H1 (cell line): ENCODE results near the gene TEX9. TPM values are rescaled to one million over a fixed set of nuclear protein-coding genes. Genes with fewer than 3 reads are reported as not detected.

Experiments
- CTCF ChIA-PET: fragments of 300-600 bp; sonication (Branson Sonifier 250); formaldehyde crosslinking; loops from one replicate; lab custom pipeline; 2021; ENCODE audit not compliant: partially characterized antibody; lab: Charles Lee
- POLR2A ChIA-PET: fragments of 300-600 bp; sonication (Branson Sonifier 250); formaldehyde crosslinking; loops from one replicate; lab custom pipeline; 2021; ENCODE audit warnings: inconsistent platforms; ENCODE audit not compliant: partially characterized antibody; lab: Charles Lee
- DNase-seq, 2 experiments: peaks; one replicate each; pipeline versions ENCODE4 v3.0.0 to v3.0.0-alpha.2; 2010 to 2022; ENCODE audit warnings: low spot score in 2 of 2, low read depth in 1 of 2, mixed read lengths in 1 of 2
- FAIRE-seq: peaks from 2 replicates; lab custom pipeline; 2011; peaks lifted over from hg19 to GRCh38; lab: Jason Lieb, UNC
- H2AFZ ChIP-seq: 2 replicates; pipeline ENCODE4 v1.8.1; 2012; ENCODE audit warnings: low read length, inconsistent platforms
- H2AK5ac ChIP-seq: 2 replicates; pipeline ENCODE4 v1.6.1; 2013; ENCODE audit warnings: low read depth, low read length
- H2BK120ac ChIP-seq: replicated peaks from 2 replicates; pipeline ENCODE3; 2013; ENCODE audit warnings: low read depth, low read length, inconsistent platforms
- H2BK12ac ChIP-seq: 2 replicates; pipeline ENCODE4 v1.6.1; 2013; ENCODE audit warnings: low read depth, low read length
- H2BK15ac ChIP-seq: 2 replicates; pipeline ENCODE4 v1.6.1; 2013; ENCODE audit warnings: low read length
- H2BK20ac ChIP-seq: 2 replicates; pipeline ENCODE4 v1.6.1; 2013; ENCODE audit warnings: low read length
- H2BK5ac ChIP-seq: 2 replicates; pipeline ENCODE4 v1.6.1; 2013; ENCODE audit warnings: low read depth, low read length
- H3K14ac ChIP-seq: 2 replicates; pipeline ENCODE4 v1.6.1; 2013; ENCODE audit warnings: inconsistent platforms; ENCODE audit not compliant: insufficient read length
- H3K18ac ChIP-seq: 2 replicates; pipeline ENCODE4 v1.6.1; 2013; ENCODE audit warnings: low read length; ENCODE audit errors: extremely low read depth
- H3K23ac ChIP-seq: 2 replicates; pipeline ENCODE4 v1.6.1; 2013; ENCODE audit warnings: inconsistent platforms; ENCODE audit not compliant: insufficient read length
- H3K23me2 ChIP-seq: 2 replicates; pipeline ENCODE4 v1.6.1; 2013; ENCODE audit warnings: low read depth, low read length
- H3K27ac ChIP-seq: 2 replicates; pipeline ENCODE4 v1.6.1; 2011; ENCODE audit warnings: low read depth, low read length, inconsistent platforms
- H3K27me3 ChIP-seq, 4 experiments: replicated peaks in 1 of 4; 1 replicate in 1 of 4; 2 replicates in 3 of 4; pipeline versions ENCODE4 v1.6.1 to v1.8.1; 2011 to 2013; ENCODE audit warnings: low read length in 3 of 4, mild to moderate bottlenecking in 3 of 4, inconsistent platforms in 2 of 4, mixed read lengths in 2 of 4, moderate library complexity in 1 of 4; ENCODE audit not compliant: control insufficient read depth in 3 of 4, insufficient read depth in 3 of 4; ENCODE audit errors: extremely low read depth in 1 of 4
- H3K36me3 ChIP-seq, 4 experiments: 2 replicates each; pipeline versions ENCODE4 v1.6.1 to v1.8.1; 2011 to 2013; ENCODE audit warnings: mild to moderate bottlenecking in 4 of 4, low read length in 3 of 4, moderate library complexity in 2 of 4, control low read depth in 1 of 4, inconsistent platforms in 1 of 4; ENCODE audit not compliant: insufficient read depth in 4 of 4, control insufficient read depth in 2 of 4
- H3K4ac ChIP-seq: replicated peaks from 2 replicates; pipeline ENCODE3; 2013; ENCODE audit warnings: low read length, low read depth, mixed read lengths, inconsistent platforms; ENCODE audit not compliant: insufficient read length
- H3K4me1 ChIP-seq, 4 experiments: replicated peaks in 1 of 4; 1 replicate in 1 of 4; 2 replicates in 3 of 4; pipeline versions ENCODE4 v1.6.1 to v1.8.1; 2011 to 2013; ENCODE audit warnings: low read length in 3 of 4, inconsistent platforms in 2 of 4, mixed read lengths in 1 of 4; ENCODE audit not compliant: insufficient read depth in 4 of 4, control insufficient read depth in 3 of 4
- H3K4me2 ChIP-seq, 2 experiments: 2 replicates each; pipeline versions ENCODE4 v1.6.1 to v1.8.1; 2011 to 2013; ENCODE audit warnings: low read depth in 2 of 2, low read length in 2 of 2, control low read depth in 1 of 2, inconsistent platforms in 1 of 2, mild to moderate bottlenecking in 1 of 2; ENCODE audit not compliant: insufficient read depth in 1 of 2
- H3K4me3 ChIP-seq, 4 experiments: fragments of 200-600, 300-600 bp in 1 of 4; sonication (generic), shearing (Covaris generic), sonication (Bioruptor Twin) in 1 of 4; 2 replicates each; pipeline versions ENCODE4 v1.5.1 to v1.8.1; 2011 to 2016; ENCODE audit warnings: low read length in 4 of 4, low read depth in 3 of 4, control low read depth in 2 of 4, inconsistent platforms in 2 of 4, mild to moderate bottlenecking in 2 of 4, mixed read lengths in 1 of 4, moderate library complexity in 1 of 4; ENCODE audit not compliant: insufficient read depth in 2 of 4; ENCODE audit errors: extremely low read depth in 1 of 4
- H3K56ac ChIP-seq: replicated peaks from 2 replicates; pipeline ENCODE3; 2013; ENCODE audit warnings: low read depth, mild to moderate bottlenecking, mixed read lengths, low read length, inconsistent platforms; ENCODE audit not compliant: insufficient read length
- H3K79me1 ChIP-seq: 2 replicates; pipeline ENCODE4 v1.6.1; 2013; ENCODE audit warnings: low read depth, low read length, control low read depth
- H3K79me2 ChIP-seq, 2 experiments: 2 replicates each; pipeline versions ENCODE4 v1.6.1 to v1.8.1; 2012 to 2013; ENCODE audit warnings: low read length in 2 of 2, mild to moderate bottlenecking in 2 of 2, inconsistent platforms in 1 of 2; ENCODE audit not compliant: insufficient read depth in 2 of 2, control insufficient read depth in 1 of 2
- H3K9ac ChIP-seq, 4 experiments: replicated peaks in 1 of 4; 1 replicate in 1 of 4; 2 replicates in 3 of 4; pipeline versions ENCODE4 v1.6.1 to v1.8.1; 2011 to 2013; ENCODE audit warnings: low read depth in 3 of 4, low read length in 3 of 4, control low read depth in 2 of 4, mild to moderate bottlenecking in 2 of 4, moderate library complexity in 2 of 4, inconsistent platforms in 1 of 4; ENCODE audit errors: extremely low read depth in 1 of 4
- H3K9me3 ChIP-seq, 2 experiments: 2 replicates each; pipeline versions ENCODE4 v1.6.1 to v1.8.1; 2012 to 2013; ENCODE audit warnings: mild to moderate bottlenecking in 2 of 2, moderate library complexity in 2 of 2, control low read depth in 1 of 2, inconsistent platforms in 1 of 2, low read depth in 1 of 2, low read length in 1 of 2, mixed read lengths in 1 of 2; ENCODE audit not compliant: insufficient read depth in 2 of 2
- H4K20me1 ChIP-seq, 2 experiments: replicated peaks in 1 of 2; 2 replicates each; pipeline versions ENCODE3 to v1.8.1; 2011 to 2013; ENCODE audit warnings: inconsistent platforms in 2 of 2, low read length in 2 of 2, mild to moderate bottlenecking in 1 of 2; ENCODE audit not compliant: insufficient read depth in 2 of 2, control insufficient read depth in 1 of 2
- H4K5ac ChIP-seq: 2 replicates; pipeline ENCODE4 v1.6.1; 2013; ENCODE audit warnings: low read length, low read depth, mixed read lengths, inconsistent platforms; ENCODE audit not compliant: insufficient read length
- H4K8ac ChIP-seq: 2 replicates; pipeline ENCODE4 v1.8.0; 2013; ENCODE audit warnings: mild to moderate bottlenecking, moderate library complexity, low read length, inconsistent platforms; ENCODE audit not compliant: insufficient read depth; ENCODE audit errors: extremely low read depth
- H4K91ac ChIP-seq: replicated peaks from 2 replicates; pipeline ENCODE3; 2013; ENCODE audit warnings: low read length, mixed read lengths, inconsistent platforms; ENCODE audit not compliant: insufficient read length
- ASH2L ChIP-seq: fragments of 200-600, 300-600 bp; sonication (generic); IDR thresholded peaks from one replicate; pipeline ENCODE4 v1.7.1; 2017; ENCODE audit warnings: low read length
- CHD1 ChIP-seq: IDR thresholded peaks from 2 replicates; pipeline ENCODE4 v1.6.1; 2012; ENCODE audit warnings: low read depth, low read length, improper control_type of control experiment
- FOSL1 ChIP-seq: IDR thresholded peaks from 2 replicates; pipeline ENCODE4 v1.6.1; 2011; ENCODE audit warnings: mild to moderate bottlenecking, low read depth, low read length, moderate library complexity; ENCODE audit not compliant: insufficient read depth
- WGBS, 2 experiments: shearing (Covaris generic) in 1 of 2; methylation state at CpG; one replicate each; pipeline versions ENCODE4 v1.1.6 to v1.1.7; 2013 to 2015; ENCODE audit warnings: low lambda C conversion rate in 2 of 2, mixed read lengths in 2 of 2, inconsistent platforms in 1 of 2, low coverage in 1 of 2, missing lambda C conversion rate in 1 of 2; ENCODE audit not compliant: insufficient replicate concordance in 2 of 2, insufficient coverage in 1 of 2, insufficient read length in 1 of 2; ENCODE audit errors: extremely low coverage in 1 of 2, missing lambda C conversion rate in 1 of 2; 5-methylcytosine and 5-hydroxymethylcytosine counted together
- polyA plus RNA-seq, 7 experiments: library from polyadenylated mRNA; depleted of rRNA in 3 of 7; stranded (reverse) in 5 of 7; unstranded in 2 of 7; fragments of >200 nt in 5 of 7; fragments of 200-250 nt in 2 of 7; gene quantifications; 1 replicate in 5 of 7; 2 replicates in 1 of 7; 4 replicates in 1 of 7; pipeline versions ENCODE4 v1.2.1 to v1.2.3, GENCODE V29; 2011 to 2013; ENCODE audit warnings: missing spikeins in 2 of 7, mixed read lengths in 2 of 7
- total RNA-seq: library from RNA; stranded (reverse); fragmentation: NEBNext Ultra II Directional; extraction: Animal tissue kit (Norgen Biotek cat#: 25700); gene quantifications from 2 replicates; pipeline ENCODE4 v1.2.1, GENCODE V29; 2021

TEX9 gene
- total and polyA plus RNA-seq, 2 of the 8 experiments (the other 6 are each of a cell fraction or from before 2014, with no cell fraction given), result 3.4 to 12.3 TPM

DNA sequence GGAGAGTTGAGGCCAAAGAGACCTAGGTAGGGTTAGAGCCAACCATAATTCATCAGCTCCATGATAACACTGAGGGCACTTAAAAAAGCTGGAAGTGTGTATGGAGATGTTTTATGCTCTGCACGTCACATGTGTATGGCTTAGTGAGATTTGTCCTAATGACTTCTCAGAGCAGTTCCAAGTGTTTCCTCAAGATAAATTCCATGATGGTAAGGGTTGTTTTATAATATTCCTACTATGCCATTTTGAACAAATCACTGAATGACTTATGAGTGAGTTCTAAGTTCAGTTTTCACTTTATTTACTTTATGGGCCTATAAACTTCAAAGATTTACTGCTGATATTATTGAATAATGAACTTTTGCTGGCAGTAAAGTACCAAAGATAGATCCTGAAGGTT, 28.1 kb downstream of the TEX9 start:
- Histone ChIP-seq H4K5ac (no peak overlapping the region), H3K4me3 (no peak overlapping the region), H3K79me2 (no peaks in the 10 kb centered on the region), H3K23ac (no peak overlapping the region), H2AFZ (no peak overlapping the region), H3K4ac (no peak overlapping the region)
- CTCF ChIA-PET, result no interaction called here
- TF ChIP-seq FOSL1, result no peak
- TF ChIP-seq CHD1, result no peak
- TF ChIP-seq ASH2L, result no peak
- TF ChIP-seq, all 59 proteins: peak for 0
- POLR2A ChIA-PET, result no interaction called here
- Histone ChIP-seq H3K36me3 (peaks cover 0 to under 1% (median 0%) of the 10 kb centered on the region in 4 experiments; a peak in 2 of 8 replicates), H2BK20ac (no peak overlapping the region), H3K9me3 (no peaks in the 10 kb centered on the region; a peak in 1 of 4 replicates), H2BK5ac (no peak overlapping the region), H4K91ac (no peak overlapping the region), H3K23me2 (no peaks in the 10 kb centered on the region), H3K27me3 (no peaks in the 10 kb centered on the region), H3K56ac (no peak overlapping the region), H3K9ac (no peak overlapping the region), H4K8ac (no peak overlapping the region), H2BK12ac (no peak overlapping the region), H3K79me1 (no peaks in the 10 kb centered on the region), H3K4me2 (no peak overlapping the region), H3K18ac (no peak overlapping the region), H3K4me1 (no peaks in the 10 kb centered on the region), H3K14ac (no peak overlapping the region), H3K27ac (no peak overlapping the region), H2BK15ac (no peak overlapping the region), H2BK120ac (no peak overlapping the region), H2AK5ac (no peak overlapping the region), H4K20me1 (no peaks in the 10 kb centered on the region)
- FAIRE-seq (no peak), DNase-seq (no peak)
- 95% methylated on average over 1 of the region's 1 CpG; no CpG with 5 or more reads in 1 of the 2 experiments for WGBS, 2 experiments
